GM12873 (cell line): Measurements from ENCODE around the gene PKNOX2.

Experiments used
- CTCF ChIP-seq: IDR thresholded peaks from 2 replicates; pipeline ENCODE4 v1.5.1; 2012; ENCODE audit warnings: low read depth, mild to moderate bottlenecking, moderate library complexity, low read length, control low read depth; ENCODE audit not compliant: insufficient read depth; ENCODE audit errors: missing control alignments

PKNOX2 gene

GRCh38 chr11:125329786-125330185 is 165.2 kb downstream of the PKNOX2 start:
- no peak for TF ChIP-seq CTCF

- no peak for TF ChIP-seq CTCF
Measured at GRCh38 chr11:125330462-125331325, 166.1 kb downstream of the PKNOX2 start.

- TF ChIP-seq CTCF: no peak
Measured at GRCh38 chr11:125331357-125332035, 166.9 kb downstream of the PKNOX2 start.

GRCh38 chr11:125332821-125333220 is 168.3 kb downstream of the PKNOX2 start:
- no peak for TF ChIP-seq CTCF

- no peak for TF ChIP-seq CTCF
Measured at GRCh38 chr11:125333354-125334073, 169.0 kb downstream of the PKNOX2 start.

GRCh38 chr11:125335106-125335505 is 170.6 kb downstream of the PKNOX2 start:
- no peak for TF ChIP-seq CTCF
